GM18498 (cell line): ENCODE data around the gene UBR3.
"Not testable (repeated sequence)": the region's sequence is repeated elsewhere in the genome, so short reads cannot be mapped to it uniquely, and the experiment has no call there.

ENCODE experiments used
- ATAC-seq: cut with Tn5 transposase; IDR thresholded peaks from one replicate; pipeline ENCODE4 v1.9.1; 2021; ENCODE audit warnings: mild to moderate bottlenecking, moderate library complexity; ENCODE audit not compliant: unreplicated experiment

UBR3 gene

GRCh38 chr2:169827272-169828140 lies at the start of gene UBR3:
Gene UBR3 (plus strand): TSS chr2:169827454. CDS start chr2:169827508, 54 bp downstream.
- peak; percentile 86 for ATAC-seq

- no peak for ATAC-seq
These were observed 48.8 kb upstream of the UBR3 start for GRCh38 chr2:169778446-169778845.

- ATAC-seq: no peak
These were observed 45.8 kb upstream of the UBR3 start for GRCh38 chr2:169781249-169782013.

GRCh38 chr2:169782513-169782912 lies 44.7 kb upstream of the UBR3 start:
- ATAC-seq: no peak

- ATAC-seq: no peak
These were observed 36.7 kb upstream of the UBR3 start for GRCh38 chr2:169790581-169790980.

GRCh38 chr2:169795181-169795580 lies 32.1 kb upstream of the UBR3 start:
- no peak for ATAC-seq

- ATAC-seq: no peak
These were observed 30.8 kb upstream of the UBR3 start for GRCh38 chr2:169796441-169796840.

- no peak for ATAC-seq
These were observed 29.7 kb upstream of the UBR3 start for GRCh38 chr2:169797601-169798000.

GRCh38 chr2:169798397-169798717 lies 28.9 kb upstream of the UBR3 start:
- no peak for ATAC-seq

- ATAC-seq: peak; percentile 98
These were observed 28.3 kb upstream of the UBR3 start, which contains the start of gene SSB for GRCh38 chr2:169798718-169799592. Gene SSB (plus strand): TSS chr2:169798871. CDS start chr2:169800961, 2,090 bp downstream.

- ATAC-seq: no peak
These were observed 23.8 kb upstream of the UBR3 start for GRCh38 chr2:169803480-169803879.

GRCh38 chr2:169806586-169806985 lies 20.7 kb upstream of the UBR3 start:
- no peak for ATAC-seq

- ATAC-seq: no peak
These were observed 19.0 kb upstream of the UBR3 start for GRCh38 chr2:169808221-169808620.

GRCh38 chr2:169815849-169816248 lies 11.4 kb upstream of the UBR3 start:
- ATAC-seq: no peak

GRCh38 chr2:169816961-169817360 lies 10.3 kb upstream of the UBR3 start:
- ATAC-seq: not testable (repeated sequence)

- not testable (repeated sequence) for ATAC-seq
These were observed 9.9 kb upstream of the UBR3 start for GRCh38 chr2:169817369-169817768.

- ATAC-seq: no peak
These were observed 9.0 kb upstream of the UBR3 start for GRCh38 chr2:169818241-169818640.

- ATAC-seq: no peak
These were observed 8.1 kb upstream of the UBR3 start for GRCh38 chr2:169819106-169819505.

GRCh38 chr2:169820101-169820500 lies 7.2 kb upstream of the UBR3 start:
- ATAC-seq: not testable (repeated sequence)

GRCh38 chr2:169822036-169822435 lies 5.2 kb upstream of the UBR3 start:
- ATAC-seq: no peak

GRCh38 chr2:169822785-169823392 lies 4.4 kb upstream of the UBR3 start:
- no peak for ATAC-seq
